Body of pancreas (tissue), 4 donors: ENCODE measurements around the gene ITGB2. TPM values are rescaled to one million over a fixed set of nuclear protein-coding genes. Genes with fewer than 3 reads are reported as not detected.

Experiments used
- ATAC-seq: fragments of 150-250 bp; one replicate; pipeline ENCODE4 v1.9.1; 2016
- DNase-seq, 4 donors: peaks; one replicate each; pipeline ENCODE4 v3.0.0-alpha.2; 2019
- H3K27ac ChIP-seq, 4 donors: fragments of 200-600 bp; sonication (generic); 1 replicate in 3 of 4; 2 replicates in 1 of 4; pipeline versions ENCODE4 v1.5.1 to v1.6.1; 2016 to 2019; ENCODE audit warnings: mild to moderate bottlenecking in 1 of 4, mixed read lengths in 1 of 4, moderate library complexity in 1 of 4
- H3K27me3 ChIP-seq, 2 donors: fragments of 200-600 bp; sonication (generic); one replicate each; pipeline ENCODE4 v1.6.0; 2016; ENCODE audit warnings: mild to moderate bottlenecking in 1 of 2
- H3K36me3 ChIP-seq, 2 donors: fragments of 200-600 bp; sonication (generic); replicated peaks in 1 of 2; 2 replicates each; pipeline ENCODE4 v1.5.1; 2016; ENCODE audit warnings: low read depth in 2 of 2; ENCODE audit not compliant: insufficient read depth in 1 of 2
- H3K4me1 ChIP-seq: fragments of 200-600 bp; sonication (generic); one replicate; pipeline ENCODE4 v1.6.0; 2016
- H3K4me3 ChIP-seq, 2 donors: fragments of 200-600 bp; sonication (generic); 1 replicate in 1 of 2; 2 replicates in 1 of 2; pipeline ENCODE4 v1.5.1; 2016 to 2019
- H3K9me3 ChIP-seq, 3 donors: fragments of 200-600 bp; sonication (generic); 1 replicate in 2 of 3; 2 replicates in 1 of 3; pipeline ENCODE4 v1.5.1; 2016
- POLR2A ChIP-seq, 3 donors: fragments of 450-650 bp; IDR thresholded peaks; one replicate each; pipeline ENCODE4 v1.6.1; 2016; ENCODE audit warnings: antibody characterized with exemption in 3 of 3, mild to moderate bottlenecking in 2 of 3
- WGBS, 2 donors: methylation state at CpG; one replicate each; pipeline ENCODE4 v1.1.5; 2017; 5-methylcytosine and 5-hydroxymethylcytosine counted together
- intact Hi-C: fragments of 100-400 bp; cut with DNase I; formaldehyde crosslinking; loops from one replicate; pipeline ENCODE4 v1.15.1; 2023
- total RNA-seq, 2 donors: library from RNA; depleted of rRNA; stranded (reverse); fragments of >200 nt; gene quantifications; one replicate each; pipeline ENCODE4 v1.1.0, GENCODE V29; 2016
- TF ChIP-seq, protein P1 (sequence below), 7 experiments: fragments of 450-650 bp in 4 of 7; fragments of 200-600 bp in 3 of 7; sonication (generic) in 3 of 7; IDR thresholded peaks; one replicate each; pipeline ENCODE4 v1.5.1; 2016 to 2019; ENCODE audit warnings: antibody characterized with exemption in 7 of 7

The ITGB2 gene
- total RNA-seq, 2 donors from 2014 or later: 17.8 to 23.3 TPM

DNA sequence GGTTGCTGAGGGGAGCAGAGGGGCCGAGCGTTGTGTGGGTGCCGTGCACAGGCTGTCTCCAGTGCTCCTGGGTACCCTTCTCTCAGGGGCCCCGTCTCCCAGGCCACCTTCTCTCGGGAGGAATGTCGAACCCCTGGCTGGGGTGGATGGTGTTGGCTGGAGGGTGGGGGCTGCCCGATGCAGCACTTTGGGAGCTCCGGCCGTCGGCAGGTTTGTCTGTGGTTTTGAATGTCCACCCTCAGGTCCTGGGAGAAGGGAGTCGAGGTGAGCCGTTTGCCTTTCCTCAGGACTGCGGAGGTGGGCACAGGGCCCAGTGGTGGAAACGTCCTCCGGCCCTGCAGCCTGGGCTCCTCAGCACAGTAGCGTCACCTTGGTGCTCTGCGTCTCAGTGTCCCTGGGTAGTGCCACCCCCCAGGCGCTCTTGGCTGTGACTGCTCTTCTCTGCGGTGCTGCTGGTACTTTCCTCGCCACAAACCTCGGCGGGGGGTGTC is 33.6 kb upstream of the ITGB2 start:
- H3K4me3 ChIP-seq: no peak overlapping the region
- intact Hi-C loops: no loop called here
- H3K4me1 ChIP-seq: peaks cover 9% of the 10 kb centered on the region
- no peaks in the 10 kb centered on the region for H3K27me3 ChIP-seq
- WGBS, 2 donors: 88 to 92% methylated on average over 12 to 22 of the region's 22 CpGs
- no peak for TF ChIP-seq POLR2A (IDR thresholded peaks at IDR 0.05)
- TF ChIP-seq, protein P1, sequence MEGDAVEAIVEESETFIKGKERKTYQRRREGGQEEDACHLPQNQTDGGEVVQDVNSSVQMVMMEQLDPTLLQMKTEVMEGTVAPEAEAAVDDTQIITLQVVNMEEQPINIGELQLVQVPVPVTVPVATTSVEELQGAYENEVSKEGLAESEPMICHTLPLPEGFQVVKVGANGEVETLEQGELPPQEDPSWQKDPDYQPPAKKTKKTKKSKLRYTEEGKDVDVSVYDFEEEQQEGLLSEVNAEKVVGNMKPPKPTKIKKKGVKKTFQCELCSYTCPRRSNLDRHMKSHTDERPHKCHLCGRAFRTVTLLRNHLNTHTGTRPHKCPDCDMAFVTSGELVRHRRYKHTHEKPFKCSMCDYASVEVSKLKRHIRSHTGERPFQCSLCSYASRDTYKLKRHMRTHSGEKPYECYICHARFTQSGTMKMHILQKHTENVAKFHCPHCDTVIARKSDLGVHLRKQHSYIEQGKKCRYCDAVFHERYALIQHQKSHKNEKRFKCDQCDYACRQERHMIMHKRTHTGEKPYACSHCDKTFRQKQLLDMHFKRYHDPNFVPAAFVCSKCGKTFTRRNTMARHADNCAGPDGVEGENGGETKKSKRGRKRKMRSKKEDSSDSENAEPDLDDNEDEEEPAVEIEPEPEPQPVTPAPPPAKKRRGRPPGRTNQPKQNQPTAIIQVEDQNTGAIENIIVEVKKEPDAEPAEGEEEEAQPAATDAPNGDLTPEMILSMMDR (IDR thresholded peaks at IDR 0.05): no peak
- H3K36me3 ChIP-seq: peaks cover 0 to 1% of the 10 kb centered on the region in 2 donors
- ATAC-seq: no peak
- no peaks in the 10 kb centered on the region for H3K9me3 ChIP-seq
- DNase-seq: no peak
- no peak overlapping the region for H3K27ac ChIP-seq

DNA sequence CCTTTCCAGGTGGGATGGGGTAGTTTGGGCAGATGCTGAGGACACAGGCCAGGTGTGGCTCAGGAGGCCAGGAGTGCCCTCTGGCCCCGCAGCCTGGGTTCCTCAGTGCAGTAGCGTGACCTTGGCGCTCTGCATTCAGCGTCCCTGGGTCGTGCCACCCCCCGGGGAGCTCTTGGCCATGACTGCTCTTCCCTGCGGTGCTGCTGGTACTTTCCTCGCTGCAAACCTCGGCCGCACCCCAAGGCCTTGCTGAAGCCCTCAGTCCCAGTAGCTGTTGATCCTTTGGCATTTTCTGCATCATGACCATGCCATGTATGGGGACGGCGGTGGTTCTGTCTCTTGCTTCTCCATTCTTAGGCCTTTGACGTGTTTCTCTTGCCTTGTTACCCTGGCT is 32.9 kb upstream of the ITGB2 start:
- Histone ChIP-seq H3K27ac (no peak overlapping the region), H3K27me3 (no peaks in the 10 kb centered on the region), H3K9me3 (no peaks in the 10 kb centered on the region), H3K4me1 (peaks cover 10% of the 10 kb centered on the region), H3K4me3 (no peak overlapping the region), H3K36me3 (peaks cover 0 to 1% of the 10 kb centered on the region in 2 donors)
- TF ChIP-seq, protein P1 (IDR thresholded peaks at IDR 0.05): no peak
- no peak for TF ChIP-seq POLR2A (IDR thresholded peaks at IDR 0.05)
- WGBS, 2 donors: 87 to 100% methylated on average over 8 to 13 of the region's 13 CpGs
- intact Hi-C loops: no loop called here
- ATAC-seq (no peak), DNase-seq (no peak)

- intact Hi-C loops: no loop called here
- no peak overlapping the region for H3K27ac ChIP-seq
- WGBS, 2 donors: 90 to 100% methylated on average over 1 to 21 of the region's 25 CpGs
Observed at GRCh38 chr21:44952929-44953627, 32.4 kb upstream of the ITGB2 start.

DNA sequence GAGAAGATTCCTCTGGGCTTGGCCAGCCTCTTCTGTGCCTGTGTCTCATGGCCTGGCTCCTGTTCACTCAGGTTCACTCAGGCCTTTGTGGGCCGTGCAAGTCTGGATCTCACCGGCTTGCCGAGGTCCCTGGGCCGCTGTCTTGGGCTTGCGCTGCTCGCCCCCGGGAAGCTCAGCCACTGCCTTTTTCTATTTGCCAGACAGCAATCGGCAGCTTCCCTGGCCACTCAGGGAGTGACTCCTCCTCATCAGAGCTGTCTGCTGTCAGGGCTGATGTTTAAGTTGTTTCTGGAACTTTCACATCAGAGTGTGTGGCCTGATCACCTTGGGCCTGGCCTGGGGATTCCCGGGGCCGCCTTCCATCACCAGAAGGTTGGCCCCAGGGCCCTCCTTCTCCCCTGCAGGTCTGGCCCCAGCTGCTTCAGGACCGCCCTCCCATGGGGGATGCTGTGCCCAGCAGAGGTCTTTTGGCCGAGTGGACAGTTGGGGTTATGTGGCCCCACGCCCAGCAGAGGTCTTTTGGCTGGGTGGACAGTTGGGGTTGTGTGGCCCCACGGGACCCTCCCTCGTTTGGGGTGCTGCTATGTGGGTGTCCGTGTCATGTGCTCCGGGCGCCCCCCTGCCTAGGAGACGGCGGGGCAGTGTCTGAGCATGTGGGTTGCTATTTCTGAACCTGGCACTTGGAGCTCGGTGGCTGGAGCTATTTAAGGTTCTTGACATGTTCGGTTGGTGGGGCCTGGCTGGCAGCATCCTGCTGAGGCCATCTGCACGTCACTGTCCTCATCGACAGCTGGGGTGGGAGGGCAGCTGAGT is 31.6 kb upstream of the ITGB2 start:
- peaks cover 14% of the 10 kb centered on the region for H3K4me1 ChIP-seq
- peaks cover 0 to 1% of the 10 kb centered on the region in 2 donors for H3K36me3 ChIP-seq
- H3K27ac ChIP-seq: no peak overlapping the region
- H3K9me3 ChIP-seq: no peaks in the 10 kb centered on the region
- DNase-seq (no peak), ATAC-seq (no peak)
- H3K4me3 ChIP-seq: no peak overlapping the region
- WGBS, 2 donors: 92 to 94% methylated on average over 12 to 23 of the region's 24 CpGs
- intact Hi-C loops: no loop called here
- TF ChIP-seq POLR2A (IDR thresholded peaks at IDR 0.05): no peak
- TF ChIP-seq, protein P1 (IDR thresholded peaks at IDR 0.05): no peak
- no peaks in the 10 kb centered on the region for H3K27me3 ChIP-seq

More at GRCh38 chr21:44952929-44953627, 32.4 kb upstream of the ITGB2 start:
- TF ChIP-seq, protein P1 (IDR thresholded peaks at IDR 0.05): no peak
- TF ChIP-seq POLR2A (IDR thresholded peaks at IDR 0.05): no peak
- H3K4me1 ChIP-seq: peaks cover 10% of the 10 kb centered on the region
- ATAC-seq (no peak), DNase-seq (no peak)
- peaks cover 0 to 1% of the 10 kb centered on the region in 2 donors for H3K36me3 ChIP-seq
- H3K4me3 ChIP-seq: no peak overlapping the region
- H3K27me3 ChIP-seq: no peaks in the 10 kb centered on the region
- H3K9me3 ChIP-seq: no peaks in the 10 kb centered on the region
